COLO668 (cell line): ENCODE data around the gene TNKS1BP1.

Experiments
- DNase-seq: peaks from one replicate; lab custom pipeline; 2025; ENCODE audit not compliant: unreplicated experiment; lab: John Stamatoyannopoulos, UW

The TNKS1BP1 gene

DNA sequence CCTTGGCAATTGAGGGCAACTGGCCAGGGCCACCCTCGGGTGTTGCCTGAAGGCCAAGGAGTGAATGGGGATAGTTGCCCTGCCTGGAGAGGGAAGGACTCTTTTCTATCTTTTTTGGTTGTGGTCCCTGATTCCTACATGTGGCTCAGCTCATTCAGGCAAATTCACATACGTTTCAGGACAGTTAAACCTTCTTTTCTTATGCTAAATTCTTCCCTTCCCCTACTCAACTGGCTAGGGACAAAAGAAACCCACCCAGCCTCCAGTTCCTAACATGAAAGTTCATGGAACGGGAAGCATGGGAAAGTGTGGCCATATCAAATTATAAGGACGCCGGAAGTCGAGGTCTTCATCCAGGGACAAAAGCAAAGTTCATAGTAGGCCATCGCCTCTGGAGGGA, 61.4 kb downstream of the TNKS1BP1 start:
- no peak for DNase-seq

DNA sequence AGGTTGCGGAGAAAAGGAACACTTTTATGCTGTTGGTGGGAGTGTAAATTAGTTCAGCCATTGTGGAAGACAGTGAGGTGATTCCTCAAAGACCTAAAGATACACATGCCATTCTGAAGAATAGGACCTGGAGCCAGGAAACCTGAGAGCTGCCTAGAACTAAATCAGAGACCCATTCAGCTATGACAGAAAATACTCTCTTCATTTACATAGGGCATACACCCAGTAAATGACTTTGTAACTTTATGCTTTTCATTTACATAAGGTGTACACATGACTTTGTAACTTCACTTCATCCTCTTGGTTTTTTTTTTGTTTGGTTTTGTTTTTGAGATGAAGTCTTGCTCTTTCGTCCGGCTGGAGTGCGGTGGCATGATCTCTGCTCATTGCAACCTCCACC, 62.6 kb downstream of the TNKS1BP1 start:
- no peak for DNase-seq

GRCh38 chr11:57260937-57261783, 63.6 kb downstream of the TNKS1BP1 start:
- DNase-seq: no peak

DNA sequence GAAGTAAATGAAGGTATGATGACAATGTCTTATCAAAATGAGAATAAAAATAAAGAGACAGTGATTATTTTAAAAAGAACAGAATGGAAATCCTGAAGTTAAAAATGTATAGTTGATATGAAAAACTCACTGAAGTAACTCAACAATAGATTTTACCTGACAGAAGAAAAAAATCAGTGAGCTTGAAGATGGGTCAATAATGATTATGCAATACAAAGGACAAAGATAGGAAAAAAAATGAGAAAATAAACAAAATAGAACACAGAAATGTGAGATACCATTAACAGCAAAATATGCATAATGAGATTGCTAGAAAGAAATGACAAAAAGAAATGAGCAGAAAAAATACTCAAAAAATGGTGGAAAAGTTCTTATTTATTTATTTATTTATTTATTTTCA, 68.6 kb downstream of the TNKS1BP1 start:
- DNase-seq: no peak

DNA sequence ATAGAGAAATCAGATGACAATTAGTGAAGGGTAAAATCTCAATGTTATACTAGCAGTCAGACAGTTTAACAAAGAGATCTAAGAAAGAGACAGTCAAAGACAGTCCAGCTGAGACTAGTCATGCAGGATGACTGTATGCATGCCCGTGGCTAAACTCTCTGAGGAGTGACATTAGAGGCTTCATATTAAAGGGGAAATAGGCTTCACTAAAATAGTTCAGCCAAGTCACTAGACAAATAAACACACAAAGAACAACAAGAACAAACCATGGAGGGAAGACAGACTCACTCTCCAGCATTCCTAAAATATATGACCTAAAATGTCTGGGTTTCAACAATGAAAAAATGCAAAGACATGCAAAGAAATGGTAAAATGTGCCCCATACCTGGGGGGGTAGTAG, 69.1 kb downstream of the TNKS1BP1 start:
- no peak for DNase-seq

DNA sequence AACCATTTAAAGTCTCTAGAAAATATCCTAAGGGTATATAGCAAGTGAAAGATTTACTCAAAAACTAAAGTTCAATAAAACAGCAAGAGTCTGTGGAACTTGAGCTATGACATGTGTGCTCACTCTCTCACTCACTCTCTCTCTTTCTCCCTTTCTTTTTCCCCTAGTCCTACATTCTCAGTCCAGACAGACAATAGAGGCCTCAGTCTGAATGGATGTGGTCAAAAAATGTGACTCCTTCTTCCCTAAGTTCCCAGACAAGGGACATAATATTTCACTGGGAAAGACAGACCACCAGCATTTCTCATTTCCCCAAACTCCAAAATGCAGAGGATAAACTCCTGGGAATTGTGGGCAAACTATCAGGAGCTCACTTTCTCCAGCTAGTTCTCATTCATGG, 70.1 kb downstream of the TNKS1BP1 start:
- DNase-seq: no peak

GRCh38 chr11:57251491-57252104, 73.2 kb downstream of the TNKS1BP1 start:
- peak; percentile 8 for DNase-seq

- no peak for DNase-seq
Measured at GRCh38 chr11:57251037-57251436, 73.7 kb downstream of the TNKS1BP1 start.
